Stomach (tissue), 4 donors: ENCODE measurements around the gene MAP3K5.

ENCODE experiments used
- CTCF ChIP-seq, 7 experiments: fragments of 450-650 bp in 4 of 7; fragments of 200-600 bp in 3 of 7; sonication (generic) in 3 of 7; IDR thresholded peaks; one replicate each; pipeline ENCODE4 v1.5.1; 2016 to 2019; ENCODE audit warnings: antibody characterized with exemption in 7 of 7, control low read depth in 2 of 7, mild to moderate bottlenecking in 1 of 7
- POLR2A ChIP-seq, 4 donors: fragments of 450-650 bp; IDR thresholded peaks; one replicate each; pipeline ENCODE4 v1.6.1; 2016; ENCODE audit warnings: antibody characterized with exemption in 4 of 4, control low read depth in 2 of 4, mild to moderate bottlenecking in 1 of 4, moderate library complexity in 1 of 4

- TF ChIP-seq CTCF (IDR thresholded peaks at IDR 0.05) (no peak), POLR2A (IDR thresholded peaks at IDR 0.05) (no peak)
Measured at GRCh38 chr6:136696238-136696637, 96.0 kb downstream of the MAP3K5 start.
